ENCODE results near the gene SLC2A13. TPM values are rescaled to one million over a fixed set of nuclear protein-coding genes. Genes with fewer than 3 reads are reported as not detected.
"Not testable (repeated sequence)": the region's sequence is repeated elsewhere in the genome, so short reads cannot be mapped to it uniquely, and the experiment has no call there.

SLC2A13 gene
- total and polyA plus RNA-seq, 2 donors (not counting 1 experiment from before 2014, with no cell fraction given), result 5.4 to 10.2 TPM

DNA sequence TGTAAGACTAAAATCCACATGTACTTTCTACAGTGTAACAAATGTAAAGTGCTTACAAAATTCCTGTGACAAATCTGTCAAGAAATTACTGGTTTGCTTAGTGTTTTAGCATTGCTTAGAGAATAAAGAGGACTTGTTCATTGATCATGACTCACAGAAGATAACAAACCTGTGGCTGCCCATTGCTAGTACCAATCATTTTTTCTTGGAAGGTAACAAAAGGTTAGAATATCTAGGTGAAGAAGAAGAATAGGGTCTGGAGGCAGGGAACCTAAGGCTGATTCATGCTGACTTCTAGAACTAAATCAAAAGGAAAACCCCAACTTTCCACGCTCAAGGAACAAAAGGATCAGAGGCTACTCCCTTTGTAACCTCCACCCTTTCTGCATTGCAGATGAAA is 253.5 kb downstream of the SLC2A13 start:
- no peaks in the 10 kb centered on the region for H3K9me3 ChIP-seq (ENCODE audit: control insufficient read depth, insufficient read depth, low read depth, low read length)
- no peak overlapping the region for H3K9ac ChIP-seq (ENCODE audit: insufficient read depth, low read length)
- no peak overlapping the region for H3K4me2 ChIP-seq (ENCODE audit: extremely low read depth, insufficient read depth, low read length)
- no peaks in the 10 kb centered on the region for H3K4me1 ChIP-seq (ENCODE audit: control insufficient read depth, extremely low read depth, insufficient read depth, low read length)
- peak in 1 of 2 donors; percentile 36 for DNase-seq (ENCODE audit: low read depth in 2 of 2)
- no peaks in the 10 kb centered on the region for H3K27me3 ChIP-seq (ENCODE audit: control insufficient read depth, insufficient read depth, low read length)
- no peak overlapping the region for H2AFZ ChIP-seq (ENCODE audit: low read length)
- H3K36me3 ChIP-seq (ENCODE audit: control insufficient read depth, insufficient read depth, low read length), result no peaks in the 10 kb centered on the region
- no peak for TF ChIP-seq EZH2 (IDR thresholded peaks at IDR 0.05; ENCODE audit: low read length, missing control alignments)
- TF ChIP-seq, protein P1, sequence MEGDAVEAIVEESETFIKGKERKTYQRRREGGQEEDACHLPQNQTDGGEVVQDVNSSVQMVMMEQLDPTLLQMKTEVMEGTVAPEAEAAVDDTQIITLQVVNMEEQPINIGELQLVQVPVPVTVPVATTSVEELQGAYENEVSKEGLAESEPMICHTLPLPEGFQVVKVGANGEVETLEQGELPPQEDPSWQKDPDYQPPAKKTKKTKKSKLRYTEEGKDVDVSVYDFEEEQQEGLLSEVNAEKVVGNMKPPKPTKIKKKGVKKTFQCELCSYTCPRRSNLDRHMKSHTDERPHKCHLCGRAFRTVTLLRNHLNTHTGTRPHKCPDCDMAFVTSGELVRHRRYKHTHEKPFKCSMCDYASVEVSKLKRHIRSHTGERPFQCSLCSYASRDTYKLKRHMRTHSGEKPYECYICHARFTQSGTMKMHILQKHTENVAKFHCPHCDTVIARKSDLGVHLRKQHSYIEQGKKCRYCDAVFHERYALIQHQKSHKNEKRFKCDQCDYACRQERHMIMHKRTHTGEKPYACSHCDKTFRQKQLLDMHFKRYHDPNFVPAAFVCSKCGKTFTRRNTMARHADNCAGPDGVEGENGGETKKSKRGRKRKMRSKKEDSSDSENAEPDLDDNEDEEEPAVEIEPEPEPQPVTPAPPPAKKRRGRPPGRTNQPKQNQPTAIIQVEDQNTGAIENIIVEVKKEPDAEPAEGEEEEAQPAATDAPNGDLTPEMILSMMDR (conservative IDR thresholded peaks at IDR 0.05 in 1 of 2, IDR thresholded peaks at IDR 0.05 in 1 of 2; ENCODE audit: low read depth in 1 of 2, low read length in 2 of 2), result no peak
- no peaks in the 10 kb centered on the region for H4K20me1 ChIP-seq (ENCODE audit: control insufficient read depth, extremely low read depth, insufficient read depth, low read length)
- H3K79me2 ChIP-seq (ENCODE audit: control insufficient read depth, insufficient read depth, low read length), result no peaks in the 10 kb centered on the region
- no peak overlapping the region for H3K27ac ChIP-seq (ENCODE audit: insufficient read depth, low read length)
- H3K4me3 ChIP-seq (replicated peaks in 1 of 4; ENCODE audit: control extremely low read depth in 1 of 4, insufficient read depth in 1 of 4, low read depth in 3 of 4, low read length in 4 of 4), result no peak overlapping the region

DNA sequence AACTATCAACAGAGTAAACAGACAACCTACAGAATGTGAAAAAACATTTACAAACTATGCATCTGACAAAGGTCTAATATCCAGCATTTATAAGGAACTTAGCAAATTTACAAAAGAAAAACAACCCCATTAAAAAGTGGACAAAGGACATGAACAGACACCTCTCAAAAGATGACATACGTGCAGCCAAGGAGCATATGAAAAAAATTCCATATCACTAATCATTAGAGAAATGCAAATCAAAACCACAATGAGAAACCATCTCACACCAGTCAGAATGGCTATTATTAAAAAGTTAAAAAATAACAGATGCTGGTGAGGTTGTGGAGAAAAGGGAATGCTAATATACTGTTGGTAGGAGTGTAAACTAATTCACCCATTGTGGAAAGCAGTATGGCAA is 257.7 kb downstream of the SLC2A13 start:
- H2AFZ ChIP-seq (ENCODE audit: low read length); H3K4me2 ChIP-seq (ENCODE audit: extremely low read depth, insufficient read depth, low read length); H3K36me3 ChIP-seq (ENCODE audit: control insufficient read depth, insufficient read depth, low read length); H4K20me1 ChIP-seq (ENCODE audit: control insufficient read depth, extremely low read depth, insufficient read depth, low read length); H3K4me1 ChIP-seq (ENCODE audit: control insufficient read depth, extremely low read depth, insufficient read depth, low read length); H3K27me3 ChIP-seq (ENCODE audit: control insufficient read depth, insufficient read depth, low read length); H3K9ac ChIP-seq (ENCODE audit: insufficient read depth, low read length); H3K79me2 ChIP-seq (ENCODE audit: control insufficient read depth, insufficient read depth, low read length); H3K4me3 ChIP-seq (replicated peaks in 1 of 4; ENCODE audit: control extremely low read depth in 1 of 4, insufficient read depth in 1 of 4, low read depth in 3 of 4, low read length in 4 of 4); H3K27ac ChIP-seq (ENCODE audit: insufficient read depth, low read length); H3K9me3 ChIP-seq (ENCODE audit: control insufficient read depth, insufficient read depth, low read depth, low read length); DNase-seq (ENCODE audit: low read depth in 2 of 2): not testable (repeated sequence)

DNA sequence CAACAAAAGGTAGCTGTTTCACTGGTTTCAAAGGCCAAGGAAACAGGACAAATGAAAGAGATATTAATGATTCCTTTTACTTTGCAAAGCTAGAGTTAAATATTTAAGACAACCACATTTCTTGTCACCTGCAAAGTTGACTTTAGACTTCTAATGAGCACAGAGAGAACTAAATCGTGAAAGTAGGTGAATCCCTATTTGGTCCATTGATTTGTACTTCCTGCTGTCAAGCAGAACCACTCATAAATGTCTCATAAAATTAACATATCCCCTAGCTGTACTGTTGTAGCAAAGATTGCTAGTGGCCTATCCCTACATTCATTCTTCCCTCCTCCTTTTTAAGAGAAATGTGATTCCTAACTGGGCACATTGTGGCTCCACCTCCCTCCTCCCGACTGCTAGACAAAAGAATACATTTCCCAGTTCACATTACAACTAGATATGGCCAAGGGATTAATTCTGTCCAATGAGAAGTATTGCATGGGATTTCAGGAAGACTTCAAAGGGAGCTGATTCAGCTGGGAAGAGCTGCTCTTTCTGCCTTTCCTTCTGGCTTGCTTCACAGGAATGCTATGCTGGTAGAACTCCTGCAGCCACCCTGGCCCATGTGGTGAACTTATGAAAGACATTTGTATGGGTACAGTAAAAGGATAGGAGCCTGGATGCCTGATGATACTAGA is 258.8 kb downstream of the SLC2A13 start:
- Histone ChIP-seq H3K36me3 (ENCODE audit: control insufficient read depth, insufficient read depth, low read length) (no peaks in the 10 kb centered on the region), H3K9ac (ENCODE audit: insufficient read depth, low read length) (no peak overlapping the region), H3K27me3 (ENCODE audit: control insufficient read depth, insufficient read depth, low read length) (no peaks in the 10 kb centered on the region), H3K4me1 (ENCODE audit: control insufficient read depth, extremely low read depth, insufficient read depth, low read length) (no peaks in the 10 kb centered on the region), H4K20me1 (ENCODE audit: control insufficient read depth, extremely low read depth, insufficient read depth, low read length) (no peaks in the 10 kb centered on the region), H3K79me2 (ENCODE audit: control insufficient read depth, insufficient read depth, low read length) (no peaks in the 10 kb centered on the region), H3K27ac (ENCODE audit: insufficient read depth, low read length) (no peak overlapping the region), H2AFZ (ENCODE audit: low read length) (no peak overlapping the region), H3K4me3 (replicated peaks in 1 of 4; ENCODE audit: control extremely low read depth in 1 of 4, insufficient read depth in 1 of 4, low read depth in 3 of 4, low read length in 4 of 4) (no peak overlapping the region), H3K4me2 (ENCODE audit: extremely low read depth, insufficient read depth, low read length) (no peak overlapping the region), H3K9me3 (ENCODE audit: control insufficient read depth, insufficient read depth, low read depth, low read length) (no peaks in the 10 kb centered on the region)
- TF ChIP-seq, protein P1 (conservative IDR thresholded peaks at IDR 0.05 in 1 of 2, IDR thresholded peaks at IDR 0.05 in 1 of 2; ENCODE audit: low read depth in 1 of 2, low read length in 2 of 2), result no peak
- no peak for TF ChIP-seq EZH2 (IDR thresholded peaks at IDR 0.05; ENCODE audit: low read length, missing control alignments)
- peak; percentile 2 to 50 for DNase-seq (ENCODE audit: low read depth in 2 of 2)
